ENCODE data around the gene CIBAR2.

The CIBAR2 gene

DNA sequence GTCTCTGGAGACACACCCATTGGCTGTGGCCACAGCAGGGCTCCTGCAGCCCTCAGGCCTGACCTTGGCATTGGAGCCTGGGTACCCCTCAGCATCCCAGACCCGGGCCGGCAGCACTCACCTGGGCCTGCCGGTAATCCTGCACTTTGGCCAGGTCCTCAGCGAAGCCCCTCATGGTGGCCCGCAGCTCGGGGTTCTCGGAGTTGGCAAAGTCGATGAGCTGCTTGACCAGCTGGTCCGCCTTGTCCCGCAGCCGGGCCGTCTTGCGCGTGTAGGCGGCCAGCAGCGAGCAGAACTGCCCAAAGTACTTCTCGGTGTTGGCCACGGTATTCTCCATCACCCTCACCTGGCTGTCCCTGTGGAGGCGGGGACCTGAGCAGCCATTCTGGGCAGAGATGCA lies 2.2 kb downstream of the CIBAR2 start:
- in situ Hi-C loops (cut with MboI; ENCODE audit: low pct_unique_long_range_greater_than_20kb, low sequenced_read_pairs): no loop called here
- DNase-seq: no peak

GRCh38 chr16:85107532-85107931 lies 4.7 kb downstream of the CIBAR2 start:
- DNase-seq: no peak
- in situ Hi-C loops (cut with MboI; ENCODE audit: low pct_unique_long_range_greater_than_20kb, low sequenced_read_pairs): no loop called here

DNA sequence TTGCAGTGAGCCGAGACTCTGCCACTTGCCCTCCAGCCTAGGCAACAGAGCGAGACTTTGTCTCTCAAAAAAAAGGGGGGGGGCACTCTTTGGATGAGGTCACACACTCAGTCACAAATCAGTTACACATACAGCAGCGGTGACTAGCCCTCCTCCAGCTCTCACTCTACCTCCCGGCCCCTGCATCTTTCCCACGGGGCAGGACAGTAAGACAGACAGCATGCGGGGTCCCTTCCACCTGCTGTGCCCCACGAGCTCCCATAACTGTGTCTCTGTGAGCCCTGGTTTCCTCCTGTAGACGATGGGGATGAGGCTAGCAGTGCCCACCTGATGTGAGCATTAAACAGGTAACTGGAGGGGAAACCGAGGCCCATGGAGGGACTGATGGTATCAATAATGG lies 5.2 kb downstream of the CIBAR2 start:
- in situ Hi-C loops (cut with MboI; ENCODE audit: low pct_unique_long_range_greater_than_20kb, low sequenced_read_pairs): no loop called here
- no peak for DNase-seq

- in situ Hi-C loops (cut with MboI; ENCODE audit: low pct_unique_long_range_greater_than_20kb, low sequenced_read_pairs): no loop called here
- no peak for DNase-seq
These were observed 6.8 kb downstream of the CIBAR2 start for GRCh38 chr16:85105475-85105874.

GRCh38 chr16:85104821-85105391 lies 7.4 kb downstream of the CIBAR2 start:
- DNase-seq: peak; percentile 40
- in situ Hi-C loops (cut with MboI; ENCODE audit: low pct_unique_long_range_greater_than_20kb, low sequenced_read_pairs): no loop called here

- DNase-seq: no peak
- in situ Hi-C loops (cut with MboI; ENCODE audit: low pct_unique_long_range_greater_than_20kb, low sequenced_read_pairs): no loop called here
These were observed 8.1 kb downstream of the CIBAR2 start for GRCh38 chr16:85104147-85104546.

- no peak for DNase-seq
- in situ Hi-C loops (cut with MboI; ENCODE audit: low pct_unique_long_range_greater_than_20kb, low sequenced_read_pairs): no loop called here
These were observed 8.9 kb downstream of the CIBAR2 start for GRCh38 chr16:85103114-85104079.

DNA sequence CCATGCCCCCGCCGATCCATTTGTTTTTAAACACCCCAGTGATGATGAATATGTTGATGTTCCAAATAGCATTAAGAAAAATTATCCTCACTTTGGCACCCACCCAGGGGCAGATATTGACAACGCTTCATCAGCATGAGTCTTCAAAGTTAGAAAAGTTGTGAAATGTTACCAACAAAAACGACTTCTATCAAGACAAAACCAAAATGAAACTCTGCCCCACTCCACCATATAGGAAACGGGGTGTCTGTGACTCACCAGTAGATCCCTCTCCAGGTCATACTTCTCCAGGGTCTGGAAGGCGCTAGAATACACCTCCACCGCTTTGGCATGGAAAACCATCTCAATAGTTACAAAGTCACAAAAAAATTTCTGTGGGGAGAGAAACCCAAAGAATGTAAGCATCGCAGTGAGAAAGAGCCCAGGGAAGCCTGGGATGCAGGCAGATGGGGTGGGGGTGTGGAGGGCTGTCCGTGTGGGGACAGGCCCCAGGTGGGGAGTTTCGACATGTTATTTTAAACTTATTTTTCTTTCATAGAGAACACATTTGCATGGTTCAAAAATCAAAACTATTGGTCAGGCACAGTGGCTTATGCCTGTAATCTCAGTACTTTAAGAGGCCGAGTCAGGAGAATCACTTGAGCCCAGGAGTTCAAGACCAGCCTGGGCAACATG lies 10.2 kb downstream of the CIBAR2 start:
- DNase-seq: no peak
- in situ Hi-C loops (cut with MboI; ENCODE audit: low pct_unique_long_range_greater_than_20kb, low sequenced_read_pairs): no loop called here

DNA sequence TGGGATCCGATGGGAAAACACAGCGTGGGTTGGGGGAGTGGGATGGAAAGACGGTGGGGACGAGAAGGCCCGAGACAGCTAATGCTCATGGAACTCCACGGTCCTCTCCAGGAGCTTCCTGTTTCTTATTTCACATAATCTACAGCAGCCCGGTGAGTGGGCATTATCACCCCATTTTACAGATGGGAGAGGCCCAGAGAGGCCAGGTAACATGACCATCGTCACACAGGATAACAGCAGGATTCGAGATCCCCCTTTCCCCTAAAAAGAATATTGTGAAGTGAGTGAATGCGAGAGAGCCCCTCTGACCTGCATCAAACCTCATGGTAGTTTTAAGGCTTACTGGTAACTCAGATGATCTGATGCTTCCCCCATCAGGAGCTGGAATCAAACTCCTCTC lies 12.0 kb downstream of the CIBAR2 start:
- no peak for DNase-seq
- in situ Hi-C loops (cut with MboI; ENCODE audit: low pct_unique_long_range_greater_than_20kb, low sequenced_read_pairs): no loop called here

DNA sequence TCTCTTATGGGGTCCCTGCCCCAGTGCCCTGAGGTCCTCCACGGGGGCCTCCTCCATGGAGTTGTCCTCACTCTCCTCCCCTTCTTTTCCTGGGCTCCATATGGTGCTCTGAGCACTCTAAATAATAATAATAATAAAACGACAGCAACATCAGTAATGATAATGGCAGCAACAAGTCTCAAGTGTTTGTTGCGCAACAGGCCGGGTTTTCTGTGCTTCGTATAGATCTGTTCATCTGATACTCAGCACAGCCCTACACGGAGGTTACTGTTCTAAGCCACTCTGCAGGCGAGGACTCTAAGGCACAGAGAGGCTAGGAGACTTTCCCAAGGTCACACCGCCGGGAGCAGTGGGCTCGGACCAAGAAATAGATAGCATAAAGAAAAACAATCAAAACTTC lies 13.7 kb downstream of the CIBAR2 start:
- DNase-seq: no peak
- in situ Hi-C loops (cut with MboI; ENCODE audit: low pct_unique_long_range_greater_than_20kb, low sequenced_read_pairs): no loop called here

- no peak for DNase-seq
- in situ Hi-C loops (cut with MboI; ENCODE audit: low pct_unique_long_range_greater_than_20kb, low sequenced_read_pairs): no loop called here
These were observed 15.4 kb downstream of the CIBAR2 start for GRCh38 chr16:85096921-85097320.

- DNase-seq: no peak
- in situ Hi-C loops (cut with MboI; ENCODE audit: low pct_unique_long_range_greater_than_20kb, low sequenced_read_pairs): no loop called here
These were observed 17.5 kb downstream of the CIBAR2 start for GRCh38 chr16:85094812-85095211.

DNA sequence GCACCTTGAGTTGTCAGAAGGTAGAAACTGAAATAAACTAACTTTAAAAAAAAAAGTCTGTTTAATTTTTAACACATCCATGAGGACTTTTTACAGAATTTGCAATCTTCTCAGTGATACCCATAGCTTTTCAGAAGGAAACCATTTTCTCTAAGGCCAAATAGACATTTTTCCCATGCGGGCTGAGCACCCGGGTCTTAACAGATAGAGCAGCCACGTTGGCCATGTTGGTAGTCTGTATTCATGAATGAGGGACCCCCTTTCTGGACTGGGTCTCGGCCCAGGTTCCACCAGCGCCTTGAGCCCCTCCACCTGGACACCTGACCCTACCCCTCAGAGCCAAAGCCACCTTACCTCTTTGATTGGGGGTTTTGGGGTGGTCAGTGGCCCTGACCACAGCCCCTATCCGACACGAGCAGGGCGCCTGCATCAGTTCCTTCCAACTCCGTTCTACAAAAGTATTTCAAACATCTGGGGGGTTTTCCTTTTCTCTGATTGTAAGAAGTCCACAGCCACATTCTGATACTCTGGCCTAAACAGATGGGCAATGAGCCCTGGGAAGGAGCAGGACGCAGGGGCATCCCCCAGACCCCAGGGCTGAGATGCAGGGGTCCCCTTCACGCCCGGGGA lies 18.0 kb downstream of the CIBAR2 start:
- in situ Hi-C loops (cut with MboI; ENCODE audit: low pct_unique_long_range_greater_than_20kb, low sequenced_read_pairs): no loop called here

DNA sequence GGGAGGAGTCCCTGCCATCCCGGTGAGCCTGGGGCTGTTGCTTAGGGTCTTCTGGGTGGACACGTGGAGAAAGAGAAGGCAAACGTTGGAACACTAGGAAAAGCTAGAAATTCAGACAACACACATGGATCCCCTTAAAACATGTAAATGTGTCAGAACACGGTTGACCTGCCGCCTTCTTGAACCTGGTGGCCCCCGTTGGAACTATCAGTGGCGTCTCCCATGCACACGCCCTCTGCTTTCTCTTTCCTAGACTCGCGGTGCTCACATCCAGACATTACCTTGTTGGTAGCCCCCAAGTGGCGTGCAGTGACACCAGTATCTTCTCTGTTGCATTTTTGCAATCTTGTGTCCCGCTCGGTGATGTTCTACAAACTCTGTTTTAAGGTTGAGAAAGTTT lies 18.6 kb downstream of the CIBAR2 start:
- in situ Hi-C loops (cut with MboI; ENCODE audit: low pct_unique_long_range_greater_than_20kb, low sequenced_read_pairs): no loop called here

More for the DNA sequence above, 18.0 kb downstream of the CIBAR2 start:
- no peak for DNase-seq

GRCh38 chr16:85092851-85093250 lies 19.4 kb downstream of the CIBAR2 start:
- no peak for DNase-seq
- in situ Hi-C loops (cut with MboI; ENCODE audit: low pct_unique_long_range_greater_than_20kb, low sequenced_read_pairs): no loop called here

More for the DNA sequence above, 18.6 kb downstream of the CIBAR2 start:
- no peak for DNase-seq

- in situ Hi-C loops (cut with MboI; ENCODE audit: low pct_unique_long_range_greater_than_20kb, low sequenced_read_pairs): no loop called here
These were observed 20.0 kb downstream of the CIBAR2 start for GRCh38 chr16:85092309-85092708.

DNA sequence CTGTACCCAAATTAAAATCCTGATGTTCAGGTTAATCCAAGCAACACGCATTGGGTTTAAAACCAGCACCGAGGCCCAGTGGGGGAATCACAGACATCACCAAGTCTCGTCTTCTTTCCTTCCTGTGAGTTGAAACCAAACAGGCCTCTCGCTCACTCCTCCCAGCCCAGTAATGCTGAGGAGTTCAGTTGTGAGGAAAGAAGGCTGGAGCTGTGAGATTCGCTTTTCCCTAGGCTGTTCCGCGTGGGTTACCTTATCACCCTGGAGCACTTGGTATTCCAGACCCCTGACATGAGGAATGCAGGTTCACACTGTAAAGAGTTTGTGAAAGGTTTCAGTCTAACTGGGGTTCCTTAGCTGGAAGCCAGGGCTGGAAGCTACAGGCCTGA lies 20.8 kb downstream of the CIBAR2 start:
- no peak for DNase-seq
- in situ Hi-C loops (cut with MboI; ENCODE audit: low pct_unique_long_range_greater_than_20kb, low sequenced_read_pairs): no loop called here

More at GRCh38 chr16:85092309-85092708, 20.0 kb downstream of the CIBAR2 start:
- DNase-seq: no peak

DNA sequence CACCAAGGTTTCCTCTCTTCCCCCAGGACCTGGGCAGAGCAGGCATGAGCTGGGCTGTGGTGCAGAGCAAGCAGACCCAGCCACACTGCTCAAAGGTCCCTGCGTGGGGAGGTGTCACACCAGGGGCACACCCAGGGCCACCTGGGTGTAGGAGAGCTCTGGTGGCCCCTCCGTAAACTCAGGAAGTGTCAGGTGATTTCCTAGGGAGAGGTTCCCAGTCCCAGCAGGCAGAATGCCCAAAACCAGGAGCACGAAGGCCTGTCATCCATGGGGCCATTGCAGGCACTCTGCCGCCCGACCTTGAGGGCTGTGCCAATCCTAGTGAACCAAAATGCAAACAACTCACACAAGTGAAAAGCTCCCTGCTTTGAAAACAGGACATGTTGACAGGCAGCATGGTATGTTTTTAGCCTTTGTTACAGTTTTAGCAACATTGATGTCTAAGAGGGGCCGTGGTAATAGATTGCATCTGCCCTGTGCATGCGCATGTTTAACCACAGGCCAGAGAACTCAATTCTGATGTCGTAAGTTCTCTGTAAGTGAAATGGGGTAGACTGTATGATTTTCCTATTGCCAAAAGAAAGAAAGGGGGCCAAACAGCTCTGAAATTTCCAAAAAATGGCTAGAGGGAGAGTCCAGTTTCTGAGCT lies 21.3 kb downstream of the CIBAR2 start:
- no peak for DNase-seq
- in situ Hi-C loops (cut with MboI; ENCODE audit: low pct_unique_long_range_greater_than_20kb, low sequenced_read_pairs): no loop called here

DNA sequence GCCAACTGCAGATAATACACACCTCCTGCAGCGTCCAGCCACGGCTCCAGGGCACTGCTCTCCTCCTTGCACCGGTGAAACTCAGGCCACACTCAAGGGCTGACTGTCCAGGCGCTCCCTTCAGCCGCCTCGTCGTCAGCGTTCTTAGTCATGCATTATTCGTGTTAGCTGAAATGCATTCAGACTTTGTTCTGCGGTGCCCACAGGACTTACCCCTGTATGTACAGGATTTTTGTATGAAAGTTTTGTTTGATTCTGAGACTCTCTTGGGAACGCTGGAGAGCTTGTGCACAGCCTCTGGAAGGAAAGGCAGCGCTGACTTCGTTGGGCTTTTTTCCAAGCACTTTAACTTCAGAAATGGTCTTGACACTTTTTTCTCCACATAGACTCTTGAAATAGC lies 22.1 kb downstream of the CIBAR2 start:
- no peak for DNase-seq
- in situ Hi-C loops (cut with MboI; ENCODE audit: low pct_unique_long_range_greater_than_20kb, low sequenced_read_pairs): no loop called here

Measured in KBM-7 (cell line).